Endothelial cell of umbilical vein (primary cell): Measurements from ENCODE around the gene DYNLT1. TPM values are rescaled to one million over a fixed set of nuclear protein-coding genes. Genes with fewer than 3 reads are reported as not detected.

ENCODE experiments used
- BruUV-seq: library from RNA; stranded (reverse); fragments of 400-500 nt; replicated peaks from 2 replicates; lab custom pipeline; 2021; lab: Mats Ljungman, UMichigan
- CTCF ChIA-PET: fragments of 300-600, 350-600 bp; sonication (Branson Sonifier 250); formaldehyde crosslinking; loops from one replicate; lab custom pipeline; 2021; ENCODE audit warnings: antibody characterized with exemption, inconsistent platforms; lab: Charles Lee
- POLR2A ChIA-PET: fragments of 300-600, 350-600 bp; sonication (Branson Sonifier 250); formaldehyde crosslinking; loops from one replicate; lab custom pipeline; 2021; ENCODE audit warnings: antibody characterized with exemption, inconsistent platforms; lab: Charles Lee
- DNase-seq: peaks from one replicate; pipeline ENCODE4 v3.0.0-alpha.2; 2011; ENCODE audit warnings: low read depth, low spot score
- FAIRE-seq: peaks from 2 replicates; lab custom pipeline; 2011; peaks lifted over from hg19 to GRCh38; lab: Jason Lieb, UNC
- H2AFZ ChIP-seq: 2 replicates; pipeline ENCODE4 v1.6.0; 2012; ENCODE audit warnings: low read depth, low read length, control low read depth, inconsistent platforms
- H3K27ac ChIP-seq: 2 replicates; pipeline ENCODE4 v1.5.1; 2011; ENCODE audit warnings: low read depth, mild to moderate bottlenecking, control low read depth, low read length, moderate library complexity; ENCODE audit not compliant: insufficient read depth
- H3K27me3 ChIP-seq, 2 experiments: 2 replicates each; pipeline versions ENCODE4 v1.6.0 to v1.6.1; 2011; ENCODE audit warnings: low read length in 2 of 2, mixed read lengths in 1 of 2; ENCODE audit not compliant: control insufficient read depth in 2 of 2, insufficient read depth in 2 of 2
- H3K36me3 ChIP-seq, 2 experiments: 2 replicates in 1 of 2; 3 replicates in 1 of 2; pipeline ENCODE4 v1.5.1; 2011; ENCODE audit warnings: low read length in 2 of 2, mild to moderate bottlenecking in 1 of 2, moderate library complexity in 1 of 2; ENCODE audit not compliant: control insufficient read depth in 2 of 2, insufficient read depth in 2 of 2; ENCODE audit errors: extremely low read depth in 1 of 2
- H3K4me1 ChIP-seq: 3 replicates; pipeline ENCODE4 v1.5.1; 2011; ENCODE audit warnings: mild to moderate bottlenecking, low read length; ENCODE audit not compliant: control insufficient read depth, insufficient read depth; ENCODE audit errors: extremely low read depth
- H3K4me2 ChIP-seq: 2 replicates; pipeline ENCODE4 v1.6.1; 2011; ENCODE audit warnings: low read length, control low read depth, mixed read lengths; ENCODE audit not compliant: insufficient read depth
- H3K4me3 ChIP-seq, 3 experiments: fragments of 200-600 bp in 1 of 3; sonication (generic), shearing (Covaris generic) in 1 of 3; replicated peaks in 1 of 3; 2 replicates each; pipeline ENCODE4 v1.5.1; 2011 to 2016; ENCODE audit warnings: control low read depth in 3 of 3, low read length in 3 of 3, mild to moderate bottlenecking in 2 of 3, inconsistent platforms in 1 of 3, low read depth in 1 of 3, moderate library complexity in 1 of 3; ENCODE audit not compliant: insufficient read depth in 1 of 3
- H3K79me2 ChIP-seq: 2 replicates; pipeline ENCODE4 v1.6.0; 2012; ENCODE audit warnings: low read length, inconsistent platforms; ENCODE audit not compliant: control insufficient read depth, insufficient read depth
- H3K9ac ChIP-seq: replicated peaks from 2 replicates; pipeline ENCODE3; 2011; ENCODE audit warnings: low read length, control low read depth; ENCODE audit not compliant: insufficient read depth; ENCODE audit errors: extremely low read depth
- H3K9me1 ChIP-seq: replicated peaks from 3 replicates; pipeline ENCODE4 v1.6.0; 2011; ENCODE audit warnings: mild to moderate bottlenecking, low read length; ENCODE audit not compliant: control insufficient read depth, insufficient read depth; ENCODE audit errors: extremely low read depth
- H3K9me3 ChIP-seq: replicated peaks from 2 replicates; pipeline ENCODE4 v1.5.1; 2012; ENCODE audit warnings: low read length, inconsistent platforms; ENCODE audit not compliant: control insufficient read depth, insufficient read depth
- H4K20me1 ChIP-seq: replicated peaks from 2 replicates; pipeline ENCODE3; 2011; ENCODE audit warnings: mild to moderate bottlenecking, low read length; ENCODE audit not compliant: control insufficient read depth, insufficient read depth; ENCODE audit errors: extremely low read depth
- EZH2 ChIP-seq: IDR thresholded peaks from 2 replicates; pipeline ENCODE4 v1.6.1; 2012; ENCODE audit warnings: borderline replicate concordance, low read depth, mild to moderate bottlenecking, moderate library complexity, low read length, inconsistent platforms; ENCODE audit not compliant: severe bottlenecking
- FOS ChIP-seq: IDR thresholded peaks from 2 replicates; pipeline ENCODE4 v1.6.1; 2011; ENCODE audit warnings: mild to moderate bottlenecking, low read length, moderate library complexity, borderline replicate concordance; ENCODE audit not compliant: insufficient read depth
- GATA2 ChIP-seq: IDR thresholded peaks from 2 replicates; pipeline ENCODE4 v1.7.0; 2011; ENCODE audit warnings: low read depth, mild to moderate bottlenecking, moderate library complexity, mixed read lengths, low read length; ENCODE audit not compliant: insufficient read length, insufficient read depth
- JUN ChIP-seq: IDR thresholded peaks from 2 replicates; pipeline ENCODE4 v1.6.1; 2011; ENCODE audit warnings: borderline replicate concordance, low read depth; ENCODE audit not compliant: insufficient read length, insufficient read depth
- MYC ChIP-seq: IDR thresholded peaks from one replicate; pipeline ENCODE4 v1.6.1; 2011; ENCODE audit warnings: mild to moderate bottlenecking, low read depth, low read length
- POLR2A ChIP-seq: IDR thresholded peaks from 2 replicates; pipeline ENCODE4 v1.6.1; 2012; ENCODE audit warnings: low read depth, mild to moderate bottlenecking, control low read depth, low read length
- POLR2AphosphoS5 ChIP-seq: IDR thresholded peaks from 2 replicates; pipeline ENCODE4 v1.6.1; 2012; ENCODE audit warnings: low read depth, mild to moderate bottlenecking, control low read depth, low read length, moderate library complexity; ENCODE audit not compliant: insufficient read depth
- dilution Hi-C: fragments of 300-500 bp; cut with MboI; formaldehyde crosslinking; loops from one replicate; pipeline ENCODE4 v1.15.0; 2019; ENCODE audit warnings: low sequenced_read_pairs; ENCODE audit not compliant: extremely low pct_ligation_motif_present
- intact Hi-C: fragments of 100-400 bp; cut with micrococcal nuclease; formaldehyde crosslinking; loops from one replicate; pipeline ENCODE4 v1.10.0; 2022
- polyA plus RNA-seq, 4 experiments: library from polyadenylated mRNA; depleted of rRNA in 3 of 4; stranded (reverse) in 3 of 4; unstranded in 1 of 4; fragments of >200 nt; gene quantifications; 2 replicates each; pipeline versions ENCODE4 v1.2.1 to v1.2.3, GENCODE V29; 2011 to 2012; ENCODE audit warnings: missing spikeins in 1 of 4
- total RNA-seq: library from RNA; stranded (reverse); gene quantifications from 2 replicates; pipeline ENCODE4 v1.2.3, GENCODE V29; 2021
- TF ChIP-seq, protein P1 (sequence below), 2 donors: IDR thresholded peaks; 1 replicate in 1 of 2; 2 replicates in 1 of 2; pipeline ENCODE4 v1.5.1; 2011; ENCODE audit warnings: low read length in 2 of 2, mild to moderate bottlenecking in 2 of 2, moderate library complexity in 2 of 2, control low read depth in 1 of 2, inconsistent platforms in 1 of 2, low read depth in 1 of 2; ENCODE audit not compliant: insufficient read depth in 1 of 2; ENCODE audit errors: extremely low read depth in 1 of 2
- TF ChIP-seq, protein P2 (sequence below): IDR thresholded peaks from 2 replicates; pipeline ENCODE4 v1.6.1; 2011; ENCODE audit not compliant: insufficient read depth, insufficient read length

The DYNLT1 gene
- total and polyA plus RNA-seq, 2 donors (not counting 3 experiments of a cell fraction or from before 2014, with no cell fraction given), result 162 to 267 TPM

DNA sequence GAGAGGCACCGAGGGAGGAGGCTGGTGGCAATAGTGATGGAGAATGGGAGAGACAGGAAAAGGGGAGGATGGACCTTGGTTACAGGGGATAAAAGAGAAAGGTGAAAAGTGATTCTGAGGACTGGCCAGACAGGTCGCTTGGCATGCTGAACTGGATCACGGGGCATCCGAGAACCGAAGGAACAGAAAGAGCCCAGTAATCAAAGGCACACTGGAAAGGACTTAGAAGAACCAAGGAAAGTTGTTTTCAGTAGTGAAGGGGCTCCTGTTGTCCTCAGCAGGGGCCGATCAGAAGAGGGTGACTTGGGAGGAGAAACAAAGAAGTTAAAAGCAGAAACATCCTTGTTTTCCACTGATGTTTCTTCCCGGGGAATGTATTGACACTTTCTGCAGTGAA lies 24.2 kb upstream of the DYNLT1 start:
- no TSS peak for BruUV-seq
- Histone ChIP-seq H3K4me3 (no peak overlapping the region), H2AFZ (no peak overlapping the region), H3K79me2 (no peaks in the 10 kb centered on the region), H3K9me3 (no peaks in the 10 kb centered on the region), H3K27me3 (peaks cover 11 to 18% of the 10 kb centered on the region in 2 experiments), H3K27ac (no peak overlapping the region), H4K20me1 (no peaks in the 10 kb centered on the region), H3K4me1 (no peaks in the 10 kb centered on the region), H3K36me3 (no peaks in the 10 kb centered on the region), H3K4me2 (no peak overlapping the region), H3K9me1 (no peaks in the 10 kb centered on the region), H3K9ac (no peak overlapping the region)
- dilution Hi-C loops (no loop called here), intact Hi-C loops (no loop called here)
- no peak for FAIRE-seq
- TF ChIP-seq, protein P1, sequence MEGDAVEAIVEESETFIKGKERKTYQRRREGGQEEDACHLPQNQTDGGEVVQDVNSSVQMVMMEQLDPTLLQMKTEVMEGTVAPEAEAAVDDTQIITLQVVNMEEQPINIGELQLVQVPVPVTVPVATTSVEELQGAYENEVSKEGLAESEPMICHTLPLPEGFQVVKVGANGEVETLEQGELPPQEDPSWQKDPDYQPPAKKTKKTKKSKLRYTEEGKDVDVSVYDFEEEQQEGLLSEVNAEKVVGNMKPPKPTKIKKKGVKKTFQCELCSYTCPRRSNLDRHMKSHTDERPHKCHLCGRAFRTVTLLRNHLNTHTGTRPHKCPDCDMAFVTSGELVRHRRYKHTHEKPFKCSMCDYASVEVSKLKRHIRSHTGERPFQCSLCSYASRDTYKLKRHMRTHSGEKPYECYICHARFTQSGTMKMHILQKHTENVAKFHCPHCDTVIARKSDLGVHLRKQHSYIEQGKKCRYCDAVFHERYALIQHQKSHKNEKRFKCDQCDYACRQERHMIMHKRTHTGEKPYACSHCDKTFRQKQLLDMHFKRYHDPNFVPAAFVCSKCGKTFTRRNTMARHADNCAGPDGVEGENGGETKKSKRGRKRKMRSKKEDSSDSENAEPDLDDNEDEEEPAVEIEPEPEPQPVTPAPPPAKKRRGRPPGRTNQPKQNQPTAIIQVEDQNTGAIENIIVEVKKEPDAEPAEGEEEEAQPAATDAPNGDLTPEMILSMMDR (IDR thresholded peaks at IDR 0.05; ENCODE audit: extremely low read depth in 1 of 2, insufficient read depth in 1 of 2, low read depth in 1 of 2, low read length in 2 of 2), result no peak
- no peak for TF ChIP-seq FOS
- no peak for TF ChIP-seq EZH2
- no peak for TF ChIP-seq POLR2A
- TF ChIP-seq, protein P2, sequence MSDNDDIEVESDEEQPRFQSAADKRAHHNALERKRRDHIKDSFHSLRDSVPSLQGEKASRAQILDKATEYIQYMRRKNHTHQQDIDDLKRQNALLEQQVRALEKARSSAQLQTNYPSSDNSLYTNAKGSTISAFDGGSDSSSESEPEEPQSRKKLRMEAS, result no peak
- no peak for TF ChIP-seq GATA2
- no peak for TF ChIP-seq POLR2AphosphoS5
- TF ChIP-seq MYC, result no peak
- no peak for TF ChIP-seq JUN
- ChIA-PET CTCF (interaction anchor here (1.2 to 8.2 kb wide), 2 partner anchors 8 to 29 kb away, joined by 3 to 45 read pairs; no protein-coding TSS in a partner anchor), POLR2A (no interaction called here)
- no peak for DNase-seq
